GM19372 (cell line): ENCODE measurements around the gene CRADD.
"Not testable (repeated sequence)": the region's sequence is repeated elsewhere in the genome, so short reads cannot be mapped to it uniquely, and the experiment has no call there.

Experiments used
- ATAC-seq: cut with Tn5 transposase; IDR thresholded peaks from one replicate; pipeline ENCODE4 v1.9.1; 2021; ENCODE audit warnings: mild to moderate bottlenecking, low read depth, moderate library complexity; ENCODE audit not compliant: unreplicated experiment

Gene CRADD

GRCh38 chr12:93705237-93705636 lies 28.1 kb downstream of the CRADD start:
- ATAC-seq, result no peak

GRCh38 chr12:93706387-93706786 lies 29.2 kb downstream of the CRADD start:
- ATAC-seq, result no peak

GRCh38 chr12:93706824-93707223 lies 29.6 kb downstream of the CRADD start:
- ATAC-seq, result no peak

GRCh38 chr12:93707836-93708235 lies 30.7 kb downstream of the CRADD start:
- no peak for ATAC-seq

GRCh38 chr12:93708952-93709351 lies 31.8 kb downstream of the CRADD start:
- ATAC-seq, result no peak

- no peak for ATAC-seq
Observed at GRCh38 chr12:93709386-93709785, 32.2 kb downstream of the CRADD start.

- ATAC-seq, result no peak
Observed at GRCh38 chr12:93710574-93710926, 33.4 kb downstream of the CRADD start.

- ATAC-seq, result not testable (repeated sequence)
Observed at GRCh38 chr12:93711502-93711901, 34.3 kb downstream of the CRADD start.

GRCh38 chr12:93712200-93712599 lies 35.0 kb downstream of the CRADD start:
- no peak for ATAC-seq

GRCh38 chr12:93713060-93713459 lies 35.9 kb downstream of the CRADD start:
- ATAC-seq, result no peak

GRCh38 chr12:93713800-93714199 lies 36.6 kb downstream of the CRADD start:
- ATAC-seq, result no peak

- no peak for ATAC-seq
Observed at GRCh38 chr12:93714382-93714781, 37.2 kb downstream of the CRADD start.

GRCh38 chr12:93719710-93720109 lies 42.5 kb downstream of the CRADD start:
- ATAC-seq, result no peak

GRCh38 chr12:93720559-93720958 lies 43.4 kb downstream of the CRADD start:
- no peak for ATAC-seq

GRCh38 chr12:93722179-93722578 lies 45.0 kb downstream of the CRADD start:
- ATAC-seq, result no peak

- ATAC-seq, result no peak
Observed at GRCh38 chr12:93722835-93723567, 45.8 kb downstream of the CRADD start.

- no peak for ATAC-seq
Observed at GRCh38 chr12:93723568-93723930, 46.4 kb downstream of the CRADD start.

- ATAC-seq, result no peak
Observed at GRCh38 chr12:93725531-93725930, 48.4 kb downstream of the CRADD start.

GRCh38 chr12:93727195-93727811 lies 50.1 kb downstream of the CRADD start:
- ATAC-seq, result no peak

- ATAC-seq, result no peak
Observed at GRCh38 chr12:93727911-93728310, 50.7 kb downstream of the CRADD start.

GRCh38 chr12:93729934-93730333 lies 52.8 kb downstream of the CRADD start:
- ATAC-seq, result no peak

GRCh38 chr12:93733358-93733757 lies 56.2 kb downstream of the CRADD start:
- ATAC-seq, result no peak
